Duodenal mucosa (tissue), 2 donors: ENCODE data around the gene MIAT.

Experiments used
- H3K27ac ChIP-seq: one replicate; pipeline ENCODE4 v1.7.0; 2013; ENCODE audit warnings: low read depth, low read length
- H3K27me3 ChIP-seq, 2 donors: one replicate each; pipeline ENCODE4 v1.7.0; 2013; ENCODE audit warnings: low read length in 2 of 2, control low read depth in 1 of 2; ENCODE audit not compliant: insufficient read depth in 2 of 2, control insufficient read depth in 1 of 2
- H3K36me3 ChIP-seq, 2 donors: one replicate each; pipeline ENCODE4 v1.7.0; 2013; ENCODE audit warnings: low read length in 2 of 2, control low read depth in 1 of 2; ENCODE audit not compliant: insufficient read depth in 2 of 2, control insufficient read depth in 1 of 2
- H3K4me1 ChIP-seq, 2 donors: one replicate each; pipeline ENCODE4 v1.7.0; 2013; ENCODE audit warnings: low read length in 2 of 2, control low read depth in 1 of 2; ENCODE audit not compliant: insufficient read depth in 2 of 2, control insufficient read depth in 1 of 2
- H3K4me3 ChIP-seq, 2 donors: one replicate each; pipeline ENCODE4 v1.7.0; 2013; ENCODE audit warnings: low read length in 2 of 2, low read depth in 1 of 2
- H3K9ac ChIP-seq, 2 donors: one replicate each; pipeline ENCODE4 v1.7.0; 2013; ENCODE audit warnings: low read length in 2 of 2, low read depth in 1 of 2
- H3K9me3 ChIP-seq, 2 donors: one replicate each; pipeline ENCODE4 v1.7.0; 2013; ENCODE audit warnings: low read length in 2 of 2, control low read depth in 1 of 2; ENCODE audit not compliant: control insufficient read depth in 1 of 2

The MIAT gene

DNA sequence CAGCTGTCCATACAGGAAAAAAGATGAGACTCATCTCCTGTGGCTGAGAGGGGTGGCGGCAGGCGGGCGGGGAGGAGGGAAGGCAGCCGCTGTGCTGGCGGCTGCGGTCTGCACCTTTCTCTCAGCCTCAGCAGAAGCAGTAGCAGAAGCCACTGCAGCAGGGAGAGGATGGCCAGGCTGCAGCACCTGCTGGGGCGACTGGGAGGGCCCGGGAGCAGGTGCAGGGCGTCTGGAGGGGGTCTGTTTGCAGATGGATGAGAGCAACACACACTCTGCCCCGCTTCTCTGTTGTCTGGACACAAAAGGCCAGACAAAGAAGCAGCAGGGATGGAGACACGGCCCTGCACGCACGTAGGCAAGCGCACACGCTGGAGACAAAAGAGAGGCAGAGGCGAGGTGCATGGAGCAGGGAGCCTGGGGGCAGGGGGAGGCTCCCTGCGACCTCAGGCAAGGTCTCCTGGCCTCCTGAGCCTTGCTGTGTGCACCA is 9.3 kb upstream of the MIAT start:
- no peaks in the 10 kb centered on the region for H3K36me3 ChIP-seq
- H3K4me1 ChIP-seq, result peaks cover 4 to 5% of the 10 kb centered on the region in 2 donors
- no peak overlapping the region for H3K4me3 ChIP-seq
- no peaks in the 10 kb centered on the region for H3K9me3 ChIP-seq
- no peak overlapping the region for H3K27ac ChIP-seq
- no peak overlapping the region for H3K9ac ChIP-seq
- H3K27me3 ChIP-seq, result peaks cover 3 to 7% of the 10 kb centered on the region in 2 donors

DNA sequence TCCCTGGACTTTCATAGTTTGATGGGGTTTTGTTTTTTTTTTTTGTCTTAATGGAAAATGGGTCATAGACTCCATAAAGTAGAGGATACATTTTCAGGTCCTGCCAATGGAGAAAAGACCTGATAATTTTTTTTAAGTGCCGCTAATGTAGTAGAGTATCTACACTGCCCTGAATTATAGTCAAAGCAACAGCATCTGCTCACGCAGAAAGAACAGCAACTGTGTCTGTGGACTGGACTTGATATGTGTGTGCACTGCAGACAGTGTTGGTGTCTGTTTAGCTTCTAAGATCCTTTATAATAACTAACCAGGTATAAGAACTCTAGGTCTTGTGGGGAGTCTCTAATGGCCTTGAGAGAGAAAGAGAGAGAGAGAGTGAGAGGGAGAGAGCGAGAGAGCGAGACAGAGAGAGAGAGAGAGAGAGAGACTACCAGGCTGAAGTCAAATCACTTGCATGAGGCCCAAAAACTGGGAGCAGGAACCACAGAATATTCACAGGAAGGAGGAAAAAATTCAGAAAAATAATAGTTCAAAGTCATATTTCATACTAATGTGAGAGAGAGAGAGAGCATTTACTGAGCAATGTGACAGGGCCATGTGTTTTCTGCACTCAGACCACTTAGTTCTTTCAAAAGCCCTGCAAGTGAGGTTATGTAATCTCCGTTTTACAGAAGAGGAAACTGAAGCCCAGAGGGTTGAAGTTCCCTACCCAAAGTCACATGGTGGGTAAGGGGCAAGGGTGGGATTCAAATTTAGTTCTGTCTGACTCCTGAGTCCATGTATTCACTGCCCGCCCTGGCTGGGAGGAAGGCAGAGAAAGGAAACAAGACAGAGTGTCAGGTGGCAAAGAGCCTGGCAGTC is 8.6 kb upstream of the MIAT start:
- peaks cover 3 to 7% of the 10 kb centered on the region in 2 donors for H3K27me3 ChIP-seq

DNA sequence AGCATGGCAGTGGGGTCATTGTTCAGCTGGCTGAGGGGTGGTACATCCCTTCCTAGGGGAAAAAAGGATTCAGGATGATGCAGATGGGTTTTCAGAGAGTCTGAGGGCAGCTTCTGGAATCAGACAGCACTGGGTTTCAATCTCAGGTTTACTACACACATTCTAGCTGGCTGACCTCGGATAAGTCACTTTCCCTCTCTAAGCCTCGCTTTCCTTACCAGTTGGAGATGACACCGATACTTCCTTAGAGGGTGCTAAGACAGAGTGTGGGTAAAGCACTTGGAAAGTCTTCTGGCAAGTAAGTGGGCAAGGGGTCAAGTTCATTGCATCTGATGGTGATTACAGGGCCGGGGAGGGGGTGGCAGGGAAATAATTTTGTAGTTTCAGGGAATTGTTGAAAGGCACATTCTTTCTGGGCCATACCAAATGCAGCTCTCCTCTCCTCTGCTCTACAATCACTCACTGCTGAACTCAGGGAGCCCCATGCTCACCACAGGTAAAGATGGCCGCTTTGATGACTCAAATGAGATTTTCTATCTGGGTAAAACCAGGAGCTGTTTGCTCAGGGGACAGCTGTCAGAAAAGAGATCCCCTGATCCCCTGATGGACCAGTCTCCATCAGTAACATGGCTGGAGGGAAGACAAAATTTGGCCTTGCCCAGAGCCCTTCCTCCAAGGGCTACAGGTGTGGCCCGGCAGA is 6.5 kb upstream of the MIAT start:
- Histone ChIP-seq H3K36me3 (no peaks in the 10 kb centered on the region), H3K9ac (no peak overlapping the region), H3K9me3 (no peaks in the 10 kb centered on the region), H3K4me1 (no peaks in the 10 kb centered on the region), H3K27ac (no peak overlapping the region), H3K27me3 (peaks cover 3 to 7% of the 10 kb centered on the region in 2 donors), H3K4me3 (no peak overlapping the region)

More for the DNA sequence above, 8.6 kb upstream of the MIAT start:
- Histone ChIP-seq H3K9ac (no peak overlapping the region), H3K4me3 (no peak overlapping the region), H3K27ac (no peak overlapping the region), H3K36me3 (no peaks in the 10 kb centered on the region), H3K9me3 (no peaks in the 10 kb centered on the region), H3K4me1 (peaks cover 4 to 5% of the 10 kb centered on the region in 2 donors)

DNA sequence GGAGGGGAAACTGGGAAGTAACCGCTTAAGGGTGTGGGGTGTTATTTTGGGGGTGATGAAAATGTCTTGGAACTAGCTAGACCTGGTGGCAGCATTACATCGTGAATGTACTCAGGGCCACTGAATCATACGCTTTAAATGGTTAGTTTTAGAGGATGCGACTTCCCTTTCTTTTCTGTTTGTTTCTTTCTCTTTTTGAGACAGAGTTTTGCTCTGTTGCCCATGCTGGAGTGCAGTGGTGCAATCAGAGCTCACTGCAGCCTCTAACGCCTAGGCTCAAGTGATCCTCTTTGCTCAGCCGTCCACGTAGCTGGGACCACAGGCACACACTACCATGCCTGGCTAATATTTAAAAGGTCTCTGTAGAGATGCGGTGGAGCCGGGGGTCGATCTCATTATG is 5.6 kb upstream of the MIAT start:
- H3K4me1 ChIP-seq, result peaks cover 0 to under 1% of the 10 kb centered on the region in 2 donors
- H3K36me3 ChIP-seq, result no peaks in the 10 kb centered on the region
- no peak overlapping the region for H3K27ac ChIP-seq
- no peaks in the 10 kb centered on the region for H3K9me3 ChIP-seq
- no peak overlapping the region for H3K4me3 ChIP-seq
- no peak overlapping the region for H3K9ac ChIP-seq
- peaks cover 3 to 12% of the 10 kb centered on the region in 2 donors for H3K27me3 ChIP-seq

DNA sequence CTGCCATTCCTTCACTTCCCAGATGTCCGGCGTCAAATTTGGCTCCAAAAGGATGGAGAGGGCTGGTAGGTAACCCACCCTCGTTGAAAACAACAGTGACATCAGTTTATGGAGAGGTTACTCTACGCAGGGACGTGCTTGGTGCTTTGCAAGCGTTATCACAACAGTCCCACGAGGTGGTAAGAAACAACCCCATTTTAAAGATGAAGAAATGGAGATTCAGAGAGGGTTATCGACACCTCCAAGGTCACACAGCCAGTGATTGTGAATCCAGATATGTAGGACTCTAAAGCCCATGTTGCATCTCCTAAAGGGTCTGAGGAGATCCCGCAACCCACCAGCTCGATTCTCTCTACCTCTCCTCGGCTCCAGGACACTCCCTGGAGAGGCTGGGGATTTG is 773 bp downstream of the MIAT start:
- H3K9me3 ChIP-seq, result no peaks in the 10 kb centered on the region
- no peaks in the 10 kb centered on the region for H3K36me3 ChIP-seq
- H3K4me3 ChIP-seq, result peak overlapping the region; percentile 39 to 66
- H3K9ac ChIP-seq, result peak overlapping the region in 1 of 2 donors; percentile 15
- peaks cover 0 to 21% of the 10 kb centered on the region in 2 donors for H3K4me1 ChIP-seq
- peaks cover 24 to 33% of the 10 kb centered on the region in 2 donors for H3K27me3 ChIP-seq
- H3K27ac ChIP-seq, result no peak overlapping the region

DNA sequence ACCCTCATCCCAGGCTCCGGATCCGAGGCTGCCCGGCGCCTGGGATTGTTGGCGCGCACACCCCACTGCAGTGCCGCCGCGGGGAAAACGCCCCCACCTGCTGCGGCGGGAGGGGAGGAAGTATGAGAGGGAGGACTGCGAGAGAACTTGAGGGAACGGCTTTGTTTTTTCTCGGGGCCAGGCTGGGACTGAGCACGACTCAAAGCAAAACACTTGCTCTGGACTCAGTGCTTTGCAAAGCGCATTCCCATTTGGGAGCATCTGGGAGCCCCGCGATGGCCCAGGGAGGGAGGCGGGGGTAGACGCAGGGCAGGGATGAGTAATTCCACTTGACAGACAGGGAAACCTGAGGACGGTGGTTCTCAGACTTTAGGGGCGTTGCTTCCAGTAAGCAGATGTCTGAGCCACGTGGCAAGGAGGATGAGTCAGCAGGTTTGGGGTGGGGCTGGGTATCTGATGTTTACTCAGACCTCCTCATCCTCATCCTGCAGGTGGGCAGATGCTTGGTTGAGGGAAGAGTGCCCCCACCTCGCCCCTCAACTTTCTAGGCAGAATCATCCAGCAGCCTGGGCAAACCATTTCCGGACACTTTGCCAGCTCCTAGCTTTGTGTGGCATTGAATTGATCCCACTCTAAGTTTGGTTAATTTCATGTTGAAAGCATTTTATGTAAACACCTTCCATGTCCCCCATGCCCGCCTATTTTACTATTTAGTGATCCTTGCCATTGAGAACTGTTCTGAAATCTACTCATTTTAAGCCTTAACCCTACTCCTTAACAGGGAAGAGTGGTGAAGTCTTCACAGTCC is 1.5 kb downstream of the MIAT start:
- Histone ChIP-seq H3K4me3 (peak overlapping the region; percentile 39 to 66), H3K27ac (no peak overlapping the region), H3K36me3 (no peaks in the 10 kb centered on the region), H3K27me3 (peaks cover 24 to 33% of the 10 kb centered on the region in 2 donors), H3K9ac (peak overlapping the region in 1 of 2 donors; percentile 15), H3K9me3 (no peaks in the 10 kb centered on the region), H3K4me1 (peaks cover 0 to 21% of the 10 kb centered on the region in 2 donors)

DNA sequence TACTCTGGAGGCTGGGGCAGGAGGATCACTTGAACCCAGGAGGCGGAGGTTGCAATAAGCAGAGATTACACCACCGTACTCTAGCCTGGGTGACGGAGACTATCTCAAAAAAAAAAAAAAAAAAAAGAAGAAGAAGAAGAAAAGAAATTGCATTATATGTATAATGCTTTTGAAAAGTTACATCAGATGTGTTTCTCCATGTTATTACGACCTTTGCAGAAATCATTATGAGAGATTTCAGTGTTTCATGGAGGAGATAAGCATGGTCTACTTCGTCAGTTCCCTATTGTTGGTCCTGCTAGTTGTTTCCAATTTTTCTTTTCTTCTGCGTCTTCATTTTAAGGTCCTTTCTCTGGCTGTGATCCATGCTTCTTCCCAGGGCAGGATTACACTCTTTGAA is 3.0 kb downstream of the MIAT start:
- Histone ChIP-seq H3K27ac (no peak overlapping the region), H3K27me3 (peaks cover 24 to 33% of the 10 kb centered on the region in 2 donors), H3K9me3 (no peaks in the 10 kb centered on the region), H3K4me3 (no peak overlapping the region), H3K9ac (no peak overlapping the region), H3K4me1 (peaks cover 0 to 21% of the 10 kb centered on the region in 2 donors), H3K36me3 (no peaks in the 10 kb centered on the region)

DNA sequence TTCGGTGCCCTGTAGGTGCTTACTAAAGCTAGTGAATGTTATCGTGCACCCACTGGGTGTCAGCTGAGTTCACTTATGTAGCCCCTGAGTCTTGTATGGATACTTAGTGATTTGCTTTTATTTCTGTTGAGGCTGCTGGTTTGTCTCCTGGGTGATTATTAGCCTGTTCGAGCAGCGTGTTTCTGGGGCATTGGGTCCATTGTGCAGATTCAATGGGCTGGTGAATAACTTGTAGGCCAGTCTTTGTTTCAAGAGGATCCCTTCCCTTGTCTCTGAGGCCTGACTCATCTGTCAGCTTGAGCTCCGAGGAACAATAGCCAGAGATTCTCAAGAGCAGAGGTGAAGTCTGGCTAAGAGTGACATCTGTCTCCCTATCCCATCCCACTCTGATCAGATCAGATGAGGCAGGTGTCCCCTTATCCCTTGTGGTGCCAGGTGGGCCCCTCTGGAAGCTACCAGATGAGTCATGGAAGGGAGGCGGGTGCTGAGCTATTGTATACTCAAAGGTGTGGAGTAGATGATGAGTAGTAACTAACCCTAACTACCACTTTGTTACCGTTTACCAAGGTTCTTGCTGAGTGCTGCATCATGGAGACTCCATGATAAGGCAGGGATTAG is 3.7 kb downstream of the MIAT start:
- no peaks in the 10 kb centered on the region for H3K9me3 ChIP-seq
- H3K27ac ChIP-seq, result no peak overlapping the region
- H3K4me1 ChIP-seq, result peaks cover 0 to 21% of the 10 kb centered on the region in 2 donors
- no peak overlapping the region for H3K9ac ChIP-seq
- H3K27me3 ChIP-seq, result peaks cover 24 to 33% of the 10 kb centered on the region in 2 donors
- H3K36me3 ChIP-seq, result no peaks in the 10 kb centered on the region
- H3K4me3 ChIP-seq, result no peak overlapping the region

DNA sequence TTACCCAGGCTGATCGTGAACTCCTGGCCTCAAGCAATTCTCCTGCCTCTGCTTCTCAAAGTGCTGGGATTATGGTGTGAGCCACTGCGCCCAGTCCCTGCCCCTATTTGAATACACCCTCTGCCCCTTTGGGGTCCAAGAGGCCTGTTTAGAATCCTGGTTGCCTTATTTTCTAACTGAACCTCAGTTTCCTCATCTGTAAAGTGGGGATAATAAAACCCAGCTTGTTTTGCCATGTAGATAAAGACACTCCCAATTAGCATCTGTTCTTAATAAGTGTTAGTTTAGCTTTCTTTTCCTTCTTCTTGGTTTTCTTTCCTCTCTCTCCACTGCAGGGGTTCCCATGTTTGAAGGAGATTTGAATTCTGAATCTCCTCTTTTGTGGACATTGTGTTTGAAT is 4.8 kb downstream of the MIAT start:
- no peaks in the 10 kb centered on the region for H3K9me3 ChIP-seq
- H3K4me1 ChIP-seq, result peaks cover 0 to 16% of the 10 kb centered on the region in 2 donors
- H3K27me3 ChIP-seq, result peaks cover 21 to 26% of the 10 kb centered on the region in 2 donors
- H3K36me3 ChIP-seq, result no peaks in the 10 kb centered on the region
- no peak overlapping the region for H3K4me3 ChIP-seq
- no peak overlapping the region for H3K27ac ChIP-seq
- no peak overlapping the region for H3K9ac ChIP-seq
